Measurements from ENCODE around the gene SYT13. TPM values are rescaled to one million over a fixed set of nuclear protein-coding genes. Genes with fewer than 3 reads are reported as not detected.

SYT13 gene
- total RNA-seq, 1 experiment from 2014 or later, result 1.4 TPM

DNA sequence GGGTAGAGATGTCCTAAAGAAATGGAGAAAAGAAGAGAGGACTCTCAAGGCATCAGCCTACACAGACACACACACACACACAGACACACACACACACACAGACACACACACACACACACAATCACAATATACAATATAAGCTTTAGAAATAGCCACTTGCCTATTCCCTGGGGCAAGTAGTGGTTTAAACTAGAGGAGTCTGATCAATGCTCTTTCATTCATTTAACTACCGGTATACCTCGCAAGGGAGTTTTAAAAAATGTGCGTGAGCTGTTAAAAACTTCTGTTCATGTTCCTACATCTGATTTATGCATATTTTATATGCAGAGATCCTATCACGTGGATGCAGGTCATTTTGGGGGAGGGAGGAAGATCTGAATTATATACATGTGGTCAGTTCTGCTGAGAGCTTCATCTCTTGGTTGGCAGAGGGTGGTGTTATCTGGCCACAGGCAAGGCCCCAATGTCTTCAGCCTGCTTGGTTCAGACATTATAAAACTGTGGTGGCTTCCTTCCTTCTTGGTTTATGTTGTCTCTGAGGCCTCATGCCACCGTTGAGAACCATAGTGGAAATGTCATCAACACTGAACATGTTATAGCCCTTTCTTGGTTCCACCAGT, 56.6 kb downstream of the SYT13 start:
- no TSS peak for BruUV-seq (replicated peaks)
- Histone ChIP-seq H3K9ac (ENCODE audit: low read length) (no peak overlapping the region), H3K4me1 (ENCODE audit: control insufficient read depth in 1 of 2, insufficient read depth in 2 of 2, low read length in 2 of 2) (no peaks in the 10 kb centered on the region), H3K4me2 (ENCODE audit: low read length) (no peak overlapping the region), H3K36me3 (ENCODE audit: control insufficient read depth in 1 of 2, insufficient read depth in 2 of 2, low read length in 2 of 2) (no peaks in the 10 kb centered on the region), H3K27me3 (ENCODE audit: insufficient read depth, low read length) (no peaks in the 10 kb centered on the region), H4K20me1 (ENCODE audit: insufficient read depth) (no peaks in the 10 kb centered on the region), H3K4me3 (replicated peaks in 1 of 2; ENCODE audit: low read depth in 1 of 2, low read length in 2 of 2) (no peak overlapping the region), H3K79me2 (ENCODE audit: insufficient read depth, low read length) (no peaks in the 10 kb centered on the region), H3K9me2 (ENCODE audit: insufficient read depth) (no peaks in the 10 kb centered on the region), H3K9me3 (ENCODE audit: control insufficient read depth in 1 of 2, insufficient read depth in 1 of 2, low read depth in 1 of 2, low read length in 2 of 2) (no peaks in the 10 kb centered on the region), H3K27ac (ENCODE audit: low read depth, low read length) (no peak overlapping the region), H2AFZ (ENCODE audit: low read depth, low read length, poor library complexity, severe bottlenecking) (no peak overlapping the region)
- ChIA-PET POLR2A (no interaction called here), CTCF (no interaction called here), RAD21 (ENCODE audit: low non-redundant PET in 1 of 2, low total read pairs in 2 of 2, uncharacterized antibody in 2 of 2, unreplicated experiment in 2 of 2) (no interaction called here)
- DNase-seq (ENCODE audit: low read depth, low spot score) (no peak), ATAC-seq (no peak)
- TF ChIP-seq CEBPB (IDR thresholded peaks at IDR 0.05; ENCODE audit: low read depth) (no peak), CBX3 (IDR thresholded peaks at IDR 0.05; ENCODE audit: low read depth) (no peak), JUND (IDR thresholded peaks at IDR 0.05) (no peak), EZH2phosphoT487 (IDR thresholded peaks at IDR 0.05; ENCODE audit: borderline replicate concordance) (no peak), ZFX (IDR thresholded peaks at IDR 0.05) (no peak), POLR2A (IDR thresholded peaks at IDR 0.05; ENCODE audit: borderline replicate concordance, extremely low read depth, insufficient read depth, insufficient read length) (no peak), SIN3A (IDR thresholded peaks at IDR 0.05; ENCODE audit: low read depth) (no peak), EZH2 (IDR thresholded peaks at IDR 0.05) (no peak), ELF1 (IDR thresholded peaks at IDR 0.05; ENCODE audit: borderline replicate concordance, low read depth) (no peak), YY1 (IDR thresholded peaks at IDR 0.05; ENCODE audit: extremely low read depth, insufficient replicate concordance, low read depth, low read length) (no peak), ZNF274 (IDR thresholded peaks at IDR 0.05; ENCODE audit: low read depth, low read length) (no peak), TCF7L2 (IDR thresholded peaks at IDR 0.05; ENCODE audit: borderline replicate concordance, extremely low read depth, insufficient read depth, insufficient read length) (no peak), EGR1 (IDR thresholded peaks at IDR 0.05; ENCODE audit: low read depth) (no peak)
- TF ChIP-seq, protein P1, sequence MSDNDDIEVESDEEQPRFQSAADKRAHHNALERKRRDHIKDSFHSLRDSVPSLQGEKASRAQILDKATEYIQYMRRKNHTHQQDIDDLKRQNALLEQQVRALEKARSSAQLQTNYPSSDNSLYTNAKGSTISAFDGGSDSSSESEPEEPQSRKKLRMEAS (IDR thresholded peaks at IDR 0.05), result no peak
- TF ChIP-seq, protein P2, sequence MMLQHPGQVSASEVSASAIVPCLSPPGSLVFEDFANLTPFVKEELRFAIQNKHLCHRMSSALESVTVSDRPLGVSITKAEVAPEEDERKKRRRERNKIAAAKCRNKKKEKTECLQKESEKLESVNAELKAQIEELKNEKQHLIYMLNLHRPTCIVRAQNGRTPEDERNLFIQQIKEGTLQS (IDR thresholded peaks at IDR 0.05), result no peak
- TF ChIP-seq, protein P3, sequence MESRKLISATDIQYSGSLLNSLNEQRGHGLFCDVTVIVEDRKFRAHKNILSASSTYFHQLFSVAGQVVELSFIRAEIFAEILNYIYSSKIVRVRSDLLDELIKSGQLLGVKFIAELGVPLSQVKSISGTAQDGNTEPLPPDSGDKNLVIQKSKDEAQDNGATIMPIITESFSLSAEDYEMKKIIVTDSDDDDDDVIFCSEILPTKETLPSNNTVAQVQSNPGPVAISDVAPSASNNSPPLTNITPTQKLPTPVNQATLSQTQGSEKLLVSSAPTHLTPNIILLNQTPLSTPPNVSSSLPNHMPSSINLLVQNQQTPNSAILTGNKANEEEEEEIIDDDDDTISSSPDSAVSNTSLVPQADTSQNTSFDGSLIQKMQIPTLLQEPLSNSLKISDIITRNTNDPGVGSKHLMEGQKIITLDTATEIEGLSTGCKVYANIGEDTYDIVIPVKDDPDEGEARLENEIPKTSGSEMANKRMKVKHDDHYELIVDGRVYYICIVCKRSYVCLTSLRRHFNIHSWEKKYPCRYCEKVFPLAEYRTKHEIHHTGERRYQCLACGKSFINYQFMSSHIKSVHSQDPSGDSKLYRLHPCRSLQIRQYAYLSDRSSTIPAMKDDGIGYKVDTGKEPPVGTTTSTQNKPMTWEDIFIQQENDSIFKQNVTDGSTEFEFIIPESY (IDR thresholded peaks at IDR 0.05; ENCODE audit: extremely low read depth, insufficient replicate concordance, low read length), result no peak
- TF ChIP-seq, protein P4, sequence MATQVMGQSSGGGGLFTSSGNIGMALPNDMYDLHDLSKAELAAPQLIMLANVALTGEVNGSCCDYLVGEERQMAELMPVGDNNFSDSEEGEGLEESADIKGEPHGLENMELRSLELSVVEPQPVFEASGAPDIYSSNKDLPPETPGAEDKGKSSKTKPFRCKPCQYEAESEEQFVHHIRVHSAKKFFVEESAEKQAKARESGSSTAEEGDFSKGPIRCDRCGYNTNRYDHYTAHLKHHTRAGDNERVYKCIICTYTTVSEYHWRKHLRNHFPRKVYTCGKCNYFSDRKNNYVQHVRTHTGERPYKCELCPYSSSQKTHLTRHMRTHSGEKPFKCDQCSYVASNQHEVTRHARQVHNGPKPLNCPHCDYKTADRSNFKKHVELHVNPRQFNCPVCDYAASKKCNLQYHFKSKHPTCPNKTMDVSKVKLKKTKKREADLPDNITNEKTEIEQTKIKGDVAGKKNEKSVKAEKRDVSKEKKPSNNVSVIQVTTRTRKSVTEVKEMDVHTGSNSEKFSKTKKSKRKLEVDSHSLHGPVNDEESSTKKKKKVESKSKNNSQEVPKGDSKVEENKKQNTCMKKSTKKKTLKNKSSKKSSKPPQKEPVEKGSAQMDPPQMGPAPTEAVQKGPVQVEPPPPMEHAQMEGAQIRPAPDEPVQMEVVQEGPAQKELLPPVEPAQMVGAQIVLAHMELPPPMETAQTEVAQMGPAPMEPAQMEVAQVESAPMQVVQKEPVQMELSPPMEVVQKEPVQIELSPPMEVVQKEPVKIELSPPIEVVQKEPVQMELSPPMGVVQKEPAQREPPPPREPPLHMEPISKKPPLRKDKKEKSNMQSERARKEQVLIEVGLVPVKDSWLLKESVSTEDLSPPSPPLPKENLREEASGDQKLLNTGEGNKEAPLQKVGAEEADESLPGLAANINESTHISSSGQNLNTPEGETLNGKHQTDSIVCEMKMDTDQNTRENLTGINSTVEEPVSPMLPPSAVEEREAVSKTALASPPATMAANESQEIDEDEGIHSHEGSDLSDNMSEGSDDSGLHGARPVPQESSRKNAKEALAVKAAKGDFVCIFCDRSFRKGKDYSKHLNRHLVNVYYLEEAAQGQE (IDR thresholded peaks at IDR 0.05; ENCODE audit: low read depth), result no peak
- intact Hi-C loops (cut with micrococcal nuclease), result no loop called here
